SK-N-SH (cell line): ENCODE measurements around the gene ACP3. TPM values are rescaled to one million over a fixed set of nuclear protein-coding genes. Genes with fewer than 3 reads are reported as not detected.

Experiments
- CTCF ChIA-PET: fragments of 300-600, 350-600 bp; formaldehyde crosslinking; extraction: SDS; loops from one replicate; lab custom pipeline; 2021; lab: Yijun Ruan, JAX
- POLR2A ChIA-PET: fragments of 350-600 bp; sonication (Branson Sonifier 250); formaldehyde crosslinking; extraction: SDS; loops from one replicate; lab custom pipeline; 2020; ENCODE audit warnings: antibody characterized with exemption, inconsistent platforms; lab: Yijun Ruan, JAX
- DNase-seq: peaks from one replicate; pipeline ENCODE4 v3.0.0; 2012
- H2AFZ ChIP-seq: fragments of 200-600 bp; sonication (generic); 2 replicates; pipeline ENCODE4 v1.8.1; 2016; ENCODE audit warnings: antibody characterized with exemption, mild to moderate bottlenecking, low read depth
- H3F3A ChIP-seq: fragments of 200-600 bp; sonication (generic); replicated peaks from 2 replicates; pipeline ENCODE3; 2016; ENCODE audit warnings: antibody characterized with exemption, mild to moderate bottlenecking; ENCODE audit not compliant: insufficient read depth
- H3K27ac ChIP-seq, 2 experiments: fragments of 200-500 bp in 1 of 2; fragments of 200-600 bp in 1 of 2; sonication (Bioruptor generic) in 1 of 2; sonication (generic), shearing (Covaris generic) in 1 of 2; 2 replicates each; pipeline versions ENCODE4 v1.5.1 to v1.6.1; 2014 to 2016; ENCODE audit warnings: low read depth in 2 of 2, inconsistent platforms in 1 of 2, low read length in 1 of 2, mild to moderate bottlenecking in 1 of 2, mixed read lengths in 1 of 2
- H3K27me3 ChIP-seq: fragments of 200-600 bp; sonication (generic), shearing (Covaris generic); 2 replicates; pipeline ENCODE4 v1.6.1; 2016; ENCODE audit warnings: mixed run types; ENCODE audit not compliant: insufficient read depth
- H3K36me3 ChIP-seq, 2 experiments: fragments of 200-500 bp in 1 of 2; fragments of 200-600 bp in 1 of 2; sonication (Bioruptor generic) in 1 of 2; sonication (generic) in 1 of 2; replicated peaks in 1 of 2; 2 replicates each; pipeline versions ENCODE3 to v1.5.1; 2014 to 2016; ENCODE audit warnings: low read length in 1 of 2, mild to moderate bottlenecking in 1 of 2; ENCODE audit not compliant: insufficient read depth in 2 of 2, control insufficient read depth in 1 of 2
- H3K4me1 ChIP-seq, 2 experiments: fragments of 200-500 bp in 1 of 2; fragments of 200-600 bp in 1 of 2; sonication (Bioruptor generic) in 1 of 2; sonication (generic), shearing (Covaris generic) in 1 of 2; 2 replicates each; pipeline versions ENCODE4 v1.5.1 to v1.6.1; 2014 to 2016; ENCODE audit warnings: low read depth in 1 of 2, low read length in 1 of 2, mixed run types in 1 of 2; ENCODE audit not compliant: insufficient read depth in 2 of 2, control insufficient read depth in 1 of 2
- H3K4me2 ChIP-seq: fragments of 200-600 bp; sonication (generic), shearing (Covaris generic); 2 replicates; pipeline ENCODE4 v1.6.1; 2017; ENCODE audit warnings: mixed run types
- H3K4me3 ChIP-seq, 2 experiments: fragments of 200-500 bp in 1 of 2; fragments of 200-600 bp in 1 of 2; sonication (Bioruptor generic) in 1 of 2; sonication (generic), shearing (Covaris generic) in 1 of 2; 2 replicates each; pipeline versions ENCODE4 v1.5.1 to v1.8.1; 2014 to 2016; ENCODE audit warnings: low read depth in 2 of 2, inconsistent platforms in 1 of 2, low read length in 1 of 2, mild to moderate bottlenecking in 1 of 2, mixed read lengths in 1 of 2, moderate library complexity in 1 of 2
- H3K79me2 ChIP-seq: fragments of 200-600 bp; sonication (generic); 2 replicates; pipeline ENCODE4 v1.8.1; 2017; ENCODE audit warnings: mild to moderate bottlenecking; ENCODE audit not compliant: insufficient read depth
- H3K9ac ChIP-seq: fragments of 200-600 bp; sonication (generic); 2 replicates; pipeline ENCODE4 v1.6.1; 2017; ENCODE audit warnings: mixed run types
- H3K9me2 ChIP-seq: fragments of 200-600 bp; sonication (generic); 2 replicates; pipeline ENCODE4 v1.6.1; 2017; ENCODE audit warnings: mixed run types
- H3K9me3 ChIP-seq: fragments of 200-600 bp; sonication (generic); 2 replicates; pipeline ENCODE4 v1.6.1; 2017; ENCODE audit warnings: mixed run types, mild to moderate bottlenecking, moderate library complexity
- H4K20me1 ChIP-seq: fragments of 200-600 bp; sonication (generic); 2 replicates; pipeline ENCODE4 v1.6.1; 2017; ENCODE audit warnings: mild to moderate bottlenecking, mixed run types; ENCODE audit not compliant: insufficient read depth
- CTCF ChIP-seq: fragments of 200-600 bp; sonication (generic); IDR thresholded peaks from 2 replicates; pipeline ENCODE4 v1.6.1; 2017; ENCODE audit warnings: antibody characterized with exemption, mild to moderate bottlenecking, moderate library complexity
- ELF1 ChIP-seq: IDR thresholded peaks from 2 replicates; pipeline ENCODE4 v1.4.0; 2012
- EZH2phosphoT487 ChIP-seq: fragments of 200-600 bp; sonication (generic); IDR thresholded peaks from 2 replicates; pipeline ENCODE4 v1.6.1; 2017; ENCODE audit warnings: low read depth, mixed run types, mild to moderate bottlenecking, antibody characterized with exemption, moderate library complexity, borderline replicate concordance
- FOXJ3 ChIP-seq: sonication (generic); formaldehyde crosslinking; IDR thresholded peaks from 2 replicates; pipeline ENCODE4 v1.5.1; 2020; ENCODE audit warnings: mild to moderate bottlenecking, missing genetic modification reagents
- FOXM1 ChIP-seq: IDR thresholded peaks from 2 replicates; pipeline ENCODE4 v1.4.0; 2012; ENCODE audit warnings: low read depth, mild to moderate bottlenecking
- GABPA ChIP-seq: IDR thresholded peaks from 2 replicates; pipeline ENCODE4 v1.4.0; 2012; ENCODE audit warnings: low read depth, mild to moderate bottlenecking
- MEF2A ChIP-seq: IDR thresholded peaks from 2 replicates; pipeline ENCODE4 v1.4.0; 2012; ENCODE audit warnings: low read depth, borderline replicate concordance
- NRF1 ChIP-seq: IDR thresholded peaks from 2 replicates; pipeline ENCODE4 v1.6.1; 2012; ENCODE audit warnings: low read depth, mild to moderate bottlenecking, low read length
- PBX3 ChIP-seq: IDR thresholded peaks from 2 replicates; pipeline ENCODE4; 2012
- POLR2AphosphoS5 ChIP-seq: IDR thresholded peaks from 2 replicates; pipeline ENCODE4 v1.6.1; 2012; ENCODE audit warnings: low read depth, low read length
- RCOR1 ChIP-seq: fragments of 150-350 bp; IDR thresholded peaks from 2 replicates; pipeline ENCODE4 v1.6.1; 2017; ENCODE audit warnings: antibody characterized with exemption, low read length
- RXRA ChIP-seq: IDR thresholded peaks from 2 replicates; pipeline ENCODE4 v1.4.0; 2012; ENCODE audit warnings: low read depth, mild to moderate bottlenecking, borderline replicate concordance
- SMC3 ChIP-seq: IDR thresholded peaks from 2 replicates; pipeline ENCODE4 v1.6.1; 2012; ENCODE audit warnings: low read depth, low read length, improper control_type of control experiment
- TCF12 ChIP-seq: IDR thresholded peaks from 2 replicates; pipeline ENCODE4 v1.4.0; 2012
- TEAD4 ChIP-seq: IDR thresholded peaks from 2 replicates; pipeline ENCODE4 v1.4.0; 2012; ENCODE audit warnings: mild to moderate bottlenecking, borderline replicate concordance; ENCODE audit not compliant: insufficient read depth
- ZBTB33 ChIP-seq: IDR thresholded peaks from 2 replicates; pipeline ENCODE4 v1.4.0; 2012; ENCODE audit warnings: low read depth, borderline replicate concordance
- WGBS: methylation state at CpG from one replicate; pipeline ENCODE4 v1.1.6; 2017; ENCODE audit warnings: low lambda C conversion rate; 5-methylcytosine and 5-hydroxymethylcytosine counted together
- polyA plus RNA-seq, 3 experiments: library from polyadenylated mRNA; depleted of rRNA; stranded (reverse); fragments of >200 nt; gene quantifications; 2 replicates each; pipeline ENCODE4 v1.2.3, GENCODE V29; 2012
- TF ChIP-seq, protein P1 (sequence below): IDR thresholded peaks from 2 replicates; pipeline ENCODE4 v1.4.0; 2012; ENCODE audit warnings: low read depth, borderline replicate concordance
- TF ChIP-seq, protein P2 (sequence below): fragments of 150-350 bp; IDR thresholded peaks from 2 replicates; pipeline ENCODE4 v1.6.1; 2016; ENCODE audit warnings: mild to moderate bottlenecking, low read depth, low read length
- TF ChIP-seq, protein P3 (sequence below): fragments of 150-350 bp; IDR thresholded peaks from 2 replicates; pipeline ENCODE4 v1.6.1; 2017; ENCODE audit warnings: antibody characterized with exemption, low read length, low read depth, borderline replicate concordance

Gene ACP3
- polyA plus RNA-seq, 1 of the 3 experiments (the other 2 are of a cell fraction), result 0.30 TPM

DNA sequence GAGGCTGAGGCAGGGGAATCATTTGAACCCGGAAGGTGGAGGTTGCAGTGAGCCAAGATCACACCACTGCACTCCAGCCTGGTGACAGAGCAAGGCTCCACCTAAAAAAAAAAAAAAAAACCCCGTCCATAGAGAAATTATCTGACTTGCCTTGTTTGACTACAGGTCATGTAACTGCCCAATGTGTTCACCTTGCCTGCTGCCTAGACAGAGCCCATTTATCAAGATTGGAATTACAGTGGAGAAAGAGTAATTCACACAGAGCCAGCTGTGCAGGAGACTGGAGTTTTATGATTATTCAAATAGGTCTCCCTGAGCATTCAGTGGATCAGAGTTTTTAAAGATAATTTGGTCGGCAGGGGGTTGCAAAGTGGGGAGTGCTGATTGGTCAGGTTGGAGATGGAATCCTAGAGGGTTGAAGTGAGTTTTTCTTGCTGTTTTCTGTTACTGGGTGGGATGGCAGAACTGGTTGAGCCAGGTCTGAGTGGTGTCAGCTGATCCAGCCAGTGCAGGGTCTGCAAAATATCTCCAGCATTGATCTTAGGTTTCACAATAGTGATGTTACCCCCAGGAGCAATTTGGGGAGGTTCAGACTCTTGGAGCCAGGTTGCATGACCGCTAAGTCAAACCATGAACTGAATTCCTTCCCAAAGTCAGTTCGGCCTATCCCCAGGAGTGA is 40.8 kb upstream of the ACP3 start:
- no peaks in the 10 kb centered on the region for H3K36me3 ChIP-seq
- no peak overlapping the region for H3K27ac ChIP-seq
- no peak overlapping the region for H3K4me3 ChIP-seq
- H3K9me3 ChIP-seq, result no peaks in the 10 kb centered on the region
- H3F3A ChIP-seq, result no peaks in the 10 kb centered on the region
- H3K4me2 ChIP-seq, result no peak overlapping the region
- no peak for DNase-seq
- H3K4me1 ChIP-seq, result no peaks in the 10 kb centered on the region
- 37% methylated on average over 5 of the region's 5 CpGs for WGBS
- no peaks in the 10 kb centered on the region for H3K9me2 ChIP-seq
- H3K9ac ChIP-seq, result no peak overlapping the region
- no peaks in the 10 kb centered on the region for H3K27me3 ChIP-seq
- H3K79me2 ChIP-seq, result no peaks in the 10 kb centered on the region
- no peaks in the 10 kb centered on the region for H4K20me1 ChIP-seq
- H2AFZ ChIP-seq, result no peak overlapping the region
- ChIA-PET CTCF (no interaction called here), POLR2A (no interaction called here)
- no peak for TF ChIP-seq TCF12
- TF ChIP-seq POLR2AphosphoS5, result no peak
- TF ChIP-seq SMC3, result no peak
- no peak for TF ChIP-seq TEAD4
- no peak for TF ChIP-seq FOXM1
- TF ChIP-seq, protein P1, sequence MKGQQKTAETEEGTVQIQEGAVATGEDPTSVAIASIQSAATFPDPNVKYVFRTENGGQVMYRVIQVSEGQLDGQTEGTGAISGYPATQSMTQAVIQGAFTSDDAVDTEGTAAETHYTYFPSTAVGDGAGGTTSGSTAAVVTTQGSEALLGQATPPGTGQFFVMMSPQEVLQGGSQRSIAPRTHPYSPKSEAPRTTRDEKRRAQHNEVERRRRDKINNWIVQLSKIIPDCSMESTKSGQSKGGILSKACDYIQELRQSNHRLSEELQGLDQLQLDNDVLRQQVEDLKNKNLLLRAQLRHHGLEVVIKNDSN, result no peak
- TF ChIP-seq GABPA, result no peak
- no peak for TF ChIP-seq PBX3
- TF ChIP-seq ZBTB33, result no peak
- TF ChIP-seq, protein P2, sequence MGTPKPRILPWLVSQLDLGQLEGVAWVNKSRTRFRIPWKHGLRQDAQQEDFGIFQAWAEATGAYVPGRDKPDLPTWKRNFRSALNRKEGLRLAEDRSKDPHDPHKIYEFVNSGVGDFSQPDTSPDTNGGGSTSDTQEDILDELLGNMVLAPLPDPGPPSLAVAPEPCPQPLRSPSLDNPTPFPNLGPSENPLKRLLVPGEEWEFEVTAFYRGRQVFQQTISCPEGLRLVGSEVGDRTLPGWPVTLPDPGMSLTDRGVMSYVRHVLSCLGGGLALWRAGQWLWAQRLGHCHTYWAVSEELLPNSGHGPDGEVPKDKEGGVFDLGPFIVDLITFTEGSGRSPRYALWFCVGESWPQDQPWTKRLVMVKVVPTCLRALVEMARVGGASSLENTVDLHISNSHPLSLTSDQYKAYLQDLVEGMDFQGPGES, result no peak
- no peak for TF ChIP-seq EZH2phosphoT487
- TF ChIP-seq, protein P3, sequence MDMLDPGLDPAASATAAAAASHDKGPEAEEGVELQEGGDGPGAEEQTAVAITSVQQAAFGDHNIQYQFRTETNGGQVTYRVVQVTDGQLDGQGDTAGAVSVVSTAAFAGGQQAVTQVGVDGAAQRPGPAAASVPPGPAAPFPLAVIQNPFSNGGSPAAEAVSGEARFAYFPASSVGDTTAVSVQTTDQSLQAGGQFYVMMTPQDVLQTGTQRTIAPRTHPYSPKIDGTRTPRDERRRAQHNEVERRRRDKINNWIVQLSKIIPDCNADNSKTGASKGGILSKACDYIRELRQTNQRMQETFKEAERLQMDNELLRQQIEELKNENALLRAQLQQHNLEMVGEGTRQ, result no peak
- no peak for TF ChIP-seq RCOR1
- TF ChIP-seq FOXJ3 (CRISPR knock-in tag), result no peak
- no peak for TF ChIP-seq RXRA
- TF ChIP-seq MEF2A, result no peak
- TF ChIP-seq NRF1, result no peak
- TF ChIP-seq ELF1, result no peak
- no peak for TF ChIP-seq CTCF
